Stimulated activated CD4-positive, alpha-beta T cell treated with anti-CD3 and anti-CD28 coated beads, TNF-alpha, amount 100 ng/mL, for 4 hours (primary cell): ENCODE results near the gene CYP2W1.
"Not testable (repeated sequence)": the region's sequence is repeated elsewhere in the genome, so short reads cannot be mapped to it uniquely, and the experiment has no call there.

Experiments
- DNase-seq, 3 experiments: peaks; one replicate each; pipeline ENCODE4 v3.0.0-alpha.2; 2020; ENCODE audit warnings: low read depth in 3 of 3

Gene CYP2W1

GRCh38 chr7:997404-998395 lies 14.7 kb downstream of the CYP2W1 start:
- no peak for DNase-seq

GRCh38 chr7:999149-999879 lies 16.3 kb downstream of the CYP2W1 start:
- DNase-seq = no peak

GRCh38 chr7:999941-1000935 lies 17.3 kb downstream of the CYP2W1 start:
- no peak for DNase-seq

- not testable (repeated sequence) for DNase-seq
These were observed 18.2 kb downstream of the CYP2W1 start for GRCh38 chr7:1001069-1001770.

GRCh38 chr7:1002026-1002425 lies 19.0 kb downstream of the CYP2W1 start:
- not testable (repeated sequence) for DNase-seq

- not testable (repeated sequence) for DNase-seq
These were observed 19.5 kb downstream of the CYP2W1 start for GRCh38 chr7:1002445-1002844.

DNA sequence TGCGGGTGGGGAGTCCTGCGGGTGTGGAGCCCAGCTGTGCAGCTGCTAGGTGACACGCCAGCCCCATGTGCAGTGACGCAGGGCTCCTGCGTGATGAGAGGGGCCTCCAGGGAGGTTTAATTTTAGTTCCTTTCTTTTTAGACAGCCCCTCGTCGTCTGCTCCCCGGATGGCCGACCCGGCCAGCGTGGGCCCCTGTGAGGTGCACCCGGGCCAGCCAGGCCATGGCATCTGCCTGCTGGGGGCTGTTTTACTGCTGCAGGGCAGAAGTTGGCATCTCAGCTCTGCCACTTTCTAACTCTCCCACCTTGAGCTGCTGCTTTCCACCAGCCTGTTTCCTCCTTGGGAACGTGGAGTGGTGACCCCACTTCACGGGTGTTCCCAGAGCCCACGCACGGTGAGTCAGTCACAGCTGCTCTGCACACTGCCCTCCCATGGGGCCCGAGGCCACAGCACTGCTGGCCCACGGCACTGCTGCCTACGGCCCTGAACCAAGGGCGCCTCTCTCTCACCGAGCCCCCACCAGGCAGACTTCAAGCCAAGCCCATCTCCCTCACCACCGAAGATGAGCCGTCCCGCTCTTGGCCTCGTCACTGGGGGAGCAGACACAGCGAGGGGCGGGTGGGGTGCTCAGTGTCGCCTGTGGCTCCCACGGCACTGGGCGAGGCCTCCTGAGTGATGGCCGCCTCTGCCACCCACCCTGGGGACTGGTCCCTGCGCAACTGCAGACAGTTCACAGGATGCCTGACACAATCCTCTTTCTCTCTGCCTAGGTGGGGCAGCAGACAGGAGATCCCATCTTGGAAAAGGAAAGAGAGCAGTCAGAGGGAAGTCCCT lies 21.3 kb downstream of the CYP2W1 start:
- no peak for DNase-seq

DNA sequence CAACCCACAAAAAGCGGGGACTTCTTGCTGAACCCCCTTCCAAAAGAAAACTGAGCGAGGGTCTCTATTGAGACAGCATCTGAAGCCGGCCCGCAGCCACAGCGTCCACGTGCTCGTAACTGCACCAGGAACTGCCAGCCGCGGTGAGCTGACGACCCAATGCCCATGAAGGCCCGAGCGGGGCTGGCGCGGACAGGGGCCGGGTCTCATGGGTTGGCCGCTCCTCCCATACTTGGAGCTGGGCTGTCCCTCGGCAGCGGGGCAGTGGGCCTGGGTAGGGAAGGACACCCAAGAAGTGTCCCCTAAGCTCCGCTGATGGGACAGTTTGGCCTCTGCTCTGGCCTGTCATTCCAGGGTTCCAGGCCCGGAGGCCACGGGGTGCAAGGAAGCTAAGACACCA lies 22.3 kb downstream of the CYP2W1 start:
- no peak for DNase-seq

DNA sequence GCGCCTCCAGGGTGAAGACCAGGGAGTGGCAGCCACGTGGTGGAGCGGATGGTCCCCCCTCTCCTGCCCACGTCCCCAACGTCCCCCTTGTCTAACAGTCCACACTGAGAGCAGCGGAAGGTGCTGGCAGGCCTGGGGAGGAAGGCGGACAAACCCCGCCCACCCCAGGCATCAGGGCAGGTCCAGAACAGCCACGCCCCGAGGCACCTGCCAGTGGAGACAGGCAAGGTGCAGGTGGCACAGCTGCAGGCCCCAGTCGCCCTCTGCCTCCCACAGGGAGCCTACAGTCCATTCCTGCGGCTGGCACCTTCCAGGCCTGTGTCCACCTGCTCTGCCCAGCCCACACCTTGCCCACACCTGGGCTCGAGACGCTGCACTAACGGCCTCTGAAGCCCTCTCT lies 24.9 kb downstream of the CYP2W1 start:
- no peak for DNase-seq

DNA sequence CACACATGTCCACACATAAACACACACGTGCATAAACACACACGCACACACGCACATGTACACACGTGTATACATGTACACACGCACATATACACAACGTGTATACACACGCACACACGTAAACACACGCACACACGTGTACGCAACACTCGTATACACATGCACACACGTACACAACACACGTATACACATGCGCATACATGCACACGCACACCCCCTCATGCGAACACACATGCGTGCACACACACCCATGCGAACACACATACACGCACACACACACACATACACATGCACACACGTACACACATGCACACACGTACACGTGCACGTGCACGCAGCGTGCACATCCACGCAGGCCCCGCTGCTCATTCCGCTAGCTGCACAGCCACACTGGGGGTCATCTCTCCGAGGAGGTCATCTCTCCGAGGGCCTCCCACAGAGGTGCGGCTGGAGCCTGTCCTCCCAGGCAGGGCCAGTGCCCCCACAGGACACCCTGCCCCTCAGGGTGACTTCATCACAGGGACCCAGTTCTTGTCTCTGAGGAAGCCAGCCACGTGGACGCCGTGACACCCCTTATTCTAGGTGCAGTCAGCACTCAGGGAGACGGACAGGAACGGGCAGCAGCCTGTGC lies 25.9 kb downstream of the CYP2W1 start:
- no peak for DNase-seq

DNA sequence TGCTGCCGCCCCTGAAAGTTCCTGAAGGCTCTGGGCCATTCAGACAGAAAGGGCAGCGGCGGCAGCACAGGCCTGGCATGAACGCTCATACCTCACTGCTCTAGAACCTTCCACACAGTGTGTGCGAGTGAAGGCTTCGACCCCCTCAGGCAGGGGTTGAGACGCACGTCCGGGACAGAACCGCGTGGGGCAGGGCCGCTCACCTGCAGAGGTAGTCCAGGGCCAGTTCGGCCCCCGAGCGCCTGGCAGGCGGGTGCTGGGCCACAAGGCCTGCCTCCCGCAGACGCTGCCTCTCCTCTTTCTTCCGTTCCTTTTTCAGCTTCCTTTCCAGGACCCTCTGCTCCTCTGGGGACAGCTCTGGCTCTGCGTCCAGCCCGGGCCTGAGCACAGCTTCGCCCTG lies 26.8 kb downstream of the CYP2W1 start:
- no peak for DNase-seq

GRCh38 chr7:1010226-1010625 lies 27.2 kb downstream of the CYP2W1 start:
- DNase-seq = no peak

DNA sequence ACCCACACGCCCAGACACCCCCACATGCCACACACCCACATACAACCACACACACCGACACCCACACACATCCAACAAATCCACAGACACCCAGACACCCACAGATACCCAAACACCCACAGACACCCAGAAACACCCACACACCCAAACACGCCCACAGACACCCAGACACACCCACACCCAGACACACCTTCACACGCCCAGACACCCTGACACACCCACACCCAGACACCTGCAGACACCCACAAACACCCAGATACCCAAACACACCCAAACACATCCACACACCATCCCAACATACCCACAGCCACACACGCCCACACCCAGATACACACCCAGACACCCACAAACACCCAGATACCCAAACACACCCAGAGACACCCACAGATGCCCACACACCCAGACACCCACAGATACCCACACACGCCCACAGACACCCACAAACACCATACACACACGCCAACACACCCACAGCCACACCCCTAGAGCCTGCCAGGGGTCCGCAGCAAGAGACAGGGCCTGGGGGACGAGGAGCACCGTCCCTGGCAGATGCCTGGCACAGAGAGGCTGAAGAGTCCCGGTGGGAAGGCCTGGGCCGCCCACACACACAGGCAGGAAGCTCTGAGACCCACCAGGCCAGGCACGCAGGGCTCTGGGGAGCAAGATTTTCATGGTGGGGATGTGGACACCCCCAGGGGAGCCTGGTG lies 28.5 kb downstream of the CYP2W1 start:
- no peak for DNase-seq

GRCh38 chr7:1012004-1012715 lies 29.2 kb downstream of the CYP2W1 start:
- no peak for DNase-seq

- DNase-seq = no peak
These were observed 29.7 kb downstream of the CYP2W1 start for GRCh38 chr7:1012716-1013095.

DNA sequence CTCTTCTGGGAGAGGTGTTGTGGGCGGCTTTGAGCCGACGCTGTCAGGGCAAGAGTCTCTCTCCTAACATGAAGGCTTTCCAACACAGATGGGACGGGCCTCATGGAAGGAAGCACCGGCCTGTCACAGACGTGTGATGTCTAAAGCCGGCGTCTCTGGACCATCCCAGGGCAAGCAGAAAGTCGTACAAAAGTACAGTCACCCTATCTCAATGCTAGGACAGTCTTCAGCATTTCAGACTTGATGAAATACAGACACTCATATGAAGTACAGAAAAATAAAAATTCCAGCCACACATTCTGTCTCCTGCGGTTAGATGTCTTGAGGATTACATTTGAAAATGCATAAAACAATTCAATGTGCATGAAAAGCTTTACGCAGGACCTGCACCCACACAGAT lies 30.6 kb downstream of the CYP2W1 start:
- no peak for DNase-seq

- DNase-seq = no peak
These were observed 31.7 kb downstream of the CYP2W1 start for GRCh38 chr7:1014681-1015080.
